IPS DF 6.9 (cell line): ENCODE measurements around the gene LMOD3.

ENCODE experiments used
- DNase-seq: peaks from one replicate; pipeline ENCODE4 v3.0.0-alpha.2; 2013; ENCODE audit warnings: low read depth, low spot score
- H3K27ac ChIP-seq: one replicate; pipeline ENCODE4 v1.5.1; 2013; ENCODE audit warnings: low read length, control low read depth
- H3K27me3 ChIP-seq: 2 replicates; pipeline ENCODE4 v1.6.1; 2013; ENCODE audit warnings: mild to moderate bottlenecking, low read length; ENCODE audit not compliant: control insufficient read depth, insufficient read depth
- H3K36me3 ChIP-seq: 2 replicates; pipeline ENCODE4 v1.6.1; 2013; ENCODE audit warnings: low read length; ENCODE audit not compliant: control insufficient read depth, insufficient read depth
- H3K4me1 ChIP-seq: 2 replicates; pipeline ENCODE4 v1.6.1; 2013; ENCODE audit warnings: low read length; ENCODE audit not compliant: control insufficient read depth, insufficient read depth
- H3K4me3 ChIP-seq: 2 replicates; pipeline ENCODE4 v1.5.1; 2013; ENCODE audit warnings: mild to moderate bottlenecking, low read length
- H3K9me3 ChIP-seq: 2 replicates; pipeline ENCODE4 v1.6.1; 2013; ENCODE audit warnings: low read length, inconsistent platforms; ENCODE audit not compliant: control insufficient read depth, insufficient read depth
- WGBS: extraction: QIAGEN DNeasy Blood & Tissue Kit; methylation state at CpG from one replicate; pipeline ENCODE4 v1.1.7; 2013; ENCODE audit warnings: mixed read lengths, missing lambda C conversion rate; ENCODE audit not compliant: insufficient read length, insufficient coverage; 5-methylcytosine and 5-hydroxymethylcytosine counted together

The LMOD3 gene

GRCh38 chr3:69095636-69096035 is 26.8 kb downstream of the LMOD3 start:
- H3K36me3 ChIP-seq = no peaks in the 10 kb centered on the region
- H3K27ac ChIP-seq = no peak overlapping the region
- no peaks in the 10 kb centered on the region for H3K27me3 ChIP-seq
- no peaks in the 10 kb centered on the region for H3K9me3 ChIP-seq
- H3K4me1 ChIP-seq = 0 out of 2 replicates have a peak, but pooled peaks cover 1% of the 10 kb centered on the region
- H3K4me3 ChIP-seq = no peak overlapping the region
- DNase-seq = no peak
- no CpG with 5 or more reads among the region's 5 CpGs for WGBS

DNA sequence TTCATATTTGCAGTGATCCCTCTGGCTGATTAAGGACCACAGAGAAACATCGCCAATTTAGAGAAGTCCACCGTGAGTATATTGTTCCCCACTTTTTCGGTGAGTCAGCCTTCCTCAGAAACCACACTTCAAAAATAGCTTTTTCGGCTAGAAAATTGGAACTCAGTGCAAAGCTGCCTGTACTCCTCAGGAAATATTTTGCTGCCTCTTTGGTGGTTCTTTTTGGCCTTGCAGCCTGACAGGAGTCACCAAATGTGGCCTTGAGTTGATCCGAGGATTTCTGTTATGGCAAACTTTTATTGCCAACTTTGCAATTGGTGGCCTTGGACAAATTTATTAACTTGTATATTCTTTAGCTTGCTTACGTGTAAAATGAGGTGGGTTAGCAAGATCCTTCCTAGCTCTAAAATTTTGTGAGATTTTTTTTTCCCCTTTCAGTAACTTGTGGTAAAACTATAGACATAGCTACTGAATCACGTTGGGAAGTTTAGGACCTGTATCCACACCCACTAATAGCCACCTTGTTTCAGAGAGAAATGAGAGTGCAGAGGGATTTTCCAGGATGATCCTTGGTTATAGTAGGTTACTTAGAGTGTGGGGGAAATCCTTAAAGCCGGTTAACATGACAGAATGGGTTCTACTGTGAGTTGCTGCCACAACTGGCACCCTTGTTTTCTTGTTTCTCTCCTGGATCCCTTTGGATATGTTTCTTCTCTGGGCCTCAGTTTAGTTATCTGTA is 27.8 kb downstream of the LMOD3 start:
- no CpG with 5 or more reads among the region's 8 CpGs for WGBS
- no peak for DNase-seq
- H3K9me3 ChIP-seq = no peaks in the 10 kb centered on the region
- 0 out of 2 replicates have a peak, but pooled peaks cover 1% of the 10 kb centered on the region for H3K4me1 ChIP-seq
- H3K27ac ChIP-seq = no peak overlapping the region
- no peaks in the 10 kb centered on the region for H3K27me3 ChIP-seq
- no peaks in the 10 kb centered on the region for H3K36me3 ChIP-seq
- no peak overlapping the region for H3K4me3 ChIP-seq

DNA sequence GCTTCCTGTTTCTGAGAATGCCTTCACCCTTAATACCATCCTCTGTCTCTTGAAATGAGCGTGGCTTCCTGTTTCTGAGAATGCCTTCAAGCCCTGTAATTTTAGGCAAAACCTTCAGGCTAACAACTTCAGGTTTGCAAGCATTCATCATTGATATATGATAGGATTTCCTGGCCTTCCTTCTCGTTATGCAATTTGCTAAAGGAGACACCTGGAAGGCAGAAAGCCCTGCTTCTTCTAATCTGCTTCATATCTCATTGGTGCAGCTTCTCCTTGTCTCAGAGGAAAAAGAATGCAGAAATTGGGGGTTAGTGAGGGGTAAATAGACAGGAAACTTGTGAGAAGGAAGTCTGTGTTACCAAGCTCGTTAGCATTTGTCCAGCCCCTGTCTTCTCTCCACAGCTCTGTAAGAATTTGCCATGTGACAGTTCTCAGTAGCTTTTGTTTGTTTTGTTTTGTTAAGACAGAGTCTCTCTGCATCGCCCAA is 30.3 kb downstream of the LMOD3 start:
- no peaks in the 10 kb centered on the region for H3K9me3 ChIP-seq
- WGBS = no CpG with 5 or more reads among the region's 4 CpGs
- H3K4me1 ChIP-seq = 0 out of 2 replicates have a peak, but pooled peaks cover 1% of the 10 kb centered on the region
- H3K4me3 ChIP-seq = no peak overlapping the region
- no peak for DNase-seq
- H3K27ac ChIP-seq = no peak overlapping the region
- H3K27me3 ChIP-seq = no peaks in the 10 kb centered on the region
- H3K36me3 ChIP-seq = no peaks in the 10 kb centered on the region

DNA sequence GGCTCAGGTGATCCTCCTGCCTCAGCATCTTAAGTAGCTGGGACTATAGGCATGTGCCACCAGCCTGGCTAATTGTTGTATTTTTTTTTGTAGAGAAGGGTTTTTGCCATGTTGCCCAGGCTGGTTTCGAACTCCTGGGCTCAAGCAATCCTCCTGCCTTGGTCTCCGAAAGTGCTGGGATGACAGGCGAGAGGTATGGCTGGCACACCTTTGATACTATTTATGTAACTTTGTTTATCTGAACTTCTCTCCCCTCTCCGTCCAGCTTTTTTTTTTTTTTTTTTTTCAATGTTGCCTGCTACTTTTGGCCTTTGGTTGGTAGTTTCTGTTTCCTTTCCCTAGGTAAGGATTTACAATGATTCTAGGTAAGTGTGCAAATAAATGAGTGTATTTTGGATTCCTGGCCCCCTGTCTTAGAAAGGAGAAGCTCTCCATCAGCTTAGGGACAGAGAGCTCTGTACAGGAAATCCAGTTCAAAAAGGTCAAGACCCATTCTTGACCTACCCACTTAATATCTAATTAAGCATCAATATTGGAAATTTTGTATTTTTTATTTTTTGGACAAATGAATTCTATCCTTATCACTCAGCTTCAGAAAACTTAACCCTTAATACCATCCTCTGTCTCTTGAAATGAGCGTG is 30.9 kb downstream of the LMOD3 start:
- 0 out of 2 replicates have a peak, but pooled peaks cover 1% of the 10 kb centered on the region for H3K4me1 ChIP-seq
- WGBS = no CpG with 5 or more reads among the region's 5 CpGs
- no peak overlapping the region for H3K4me3 ChIP-seq
- H3K9me3 ChIP-seq = no peaks in the 10 kb centered on the region
- H3K27ac ChIP-seq = no peak overlapping the region
- H3K36me3 ChIP-seq = no peaks in the 10 kb centered on the region
- DNase-seq = no peak
- H3K27me3 ChIP-seq = no peaks in the 10 kb centered on the region

DNA sequence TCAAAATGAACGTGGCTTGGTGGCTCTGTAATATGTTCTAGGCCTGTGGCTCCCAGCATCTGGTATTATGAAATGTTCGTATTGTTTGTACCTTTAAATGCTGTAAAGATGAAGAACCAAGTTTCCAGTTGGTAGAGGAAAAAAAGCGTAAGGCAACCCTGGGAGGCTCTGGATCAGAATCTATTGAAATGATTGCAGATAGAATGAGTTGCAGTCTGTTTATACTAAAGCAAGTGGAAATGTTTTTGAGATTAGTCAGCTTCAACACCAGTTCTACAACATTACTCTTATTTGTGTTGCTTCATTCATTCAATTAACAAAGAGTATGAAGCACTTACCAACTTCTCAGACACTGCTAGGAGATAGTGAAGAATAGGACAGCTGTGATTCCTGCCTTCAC is 32.4 kb downstream of the LMOD3 start:
- no peak for DNase-seq
- Histone ChIP-seq H3K36me3 (no peaks in the 10 kb centered on the region), H3K4me3 (no peak overlapping the region), H3K9me3 (no peaks in the 10 kb centered on the region), H3K27ac (no peak overlapping the region), H3K4me1 (0 out of 2 replicates have a peak, but pooled peaks cover 3% of the 10 kb centered on the region), H3K27me3 (no peaks in the 10 kb centered on the region)
- no CpG with 5 or more reads among the region's 3 CpGs for WGBS

- DNase-seq = no peak
- no peak overlapping the region for H3K27ac ChIP-seq
- no peaks in the 10 kb centered on the region for H3K27me3 ChIP-seq
- WGBS = no CpG with 5 or more reads among the region's 2 CpGs
- no peaks in the 10 kb centered on the region for H3K9me3 ChIP-seq
- H3K4me1 ChIP-seq = 0 out of 2 replicates have a peak, but pooled peaks cover 2% of the 10 kb centered on the region
- no peak overlapping the region for H3K4me3 ChIP-seq
- H3K36me3 ChIP-seq = no peaks in the 10 kb centered on the region
These were observed 34.3 kb downstream of the LMOD3 start for GRCh38 chr3:69088063-69088462.

DNA sequence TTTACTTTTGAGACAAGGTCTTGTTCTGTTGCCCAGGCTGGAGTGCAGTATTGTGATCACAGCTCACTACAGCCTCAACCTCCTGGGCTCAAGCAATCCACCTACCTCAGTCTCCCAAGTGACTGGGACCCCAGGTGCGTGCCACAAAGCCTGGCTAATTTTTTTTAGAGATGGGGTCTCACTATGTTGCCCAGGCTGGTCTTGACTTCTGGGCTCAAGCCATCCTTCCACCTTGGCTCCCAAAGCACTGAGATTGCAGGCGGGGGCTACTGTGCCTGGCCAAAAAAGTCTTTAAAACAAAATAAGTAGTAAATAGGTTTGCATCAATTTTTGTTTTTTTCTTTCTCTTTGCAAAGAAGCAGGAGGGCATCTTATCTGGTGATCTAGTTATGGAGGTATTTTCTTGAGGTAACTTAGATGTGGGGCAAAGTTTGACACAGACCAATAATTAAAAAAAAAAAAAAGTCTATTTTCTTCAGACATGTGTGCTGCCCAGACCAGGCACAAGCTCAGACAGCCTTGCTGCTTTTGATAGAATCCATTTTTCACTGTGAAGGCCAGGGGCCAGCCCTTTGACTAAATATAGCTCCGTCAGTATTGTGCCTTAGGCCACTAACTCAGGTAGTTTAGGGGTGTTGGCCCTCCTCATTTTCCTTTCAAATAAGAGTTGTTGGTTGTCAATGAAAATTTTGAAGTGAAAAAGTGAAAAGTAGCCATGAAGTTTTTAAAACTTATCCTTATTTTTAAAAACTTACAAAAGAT is 35.2 kb downstream of the LMOD3 start:
- 0 out of 2 replicates have a peak, but pooled peaks cover 2% of the 10 kb centered on the region for H3K4me1 ChIP-seq
- no peak for DNase-seq
- H3K27me3 ChIP-seq = no peaks in the 10 kb centered on the region
- no peaks in the 10 kb centered on the region for H3K36me3 ChIP-seq
- H3K9me3 ChIP-seq = no peaks in the 10 kb centered on the region
- no peak overlapping the region for H3K4me3 ChIP-seq
- H3K27ac ChIP-seq = no peak overlapping the region
- WGBS = no CpG with 5 or more reads among the region's 3 CpGs

DNA sequence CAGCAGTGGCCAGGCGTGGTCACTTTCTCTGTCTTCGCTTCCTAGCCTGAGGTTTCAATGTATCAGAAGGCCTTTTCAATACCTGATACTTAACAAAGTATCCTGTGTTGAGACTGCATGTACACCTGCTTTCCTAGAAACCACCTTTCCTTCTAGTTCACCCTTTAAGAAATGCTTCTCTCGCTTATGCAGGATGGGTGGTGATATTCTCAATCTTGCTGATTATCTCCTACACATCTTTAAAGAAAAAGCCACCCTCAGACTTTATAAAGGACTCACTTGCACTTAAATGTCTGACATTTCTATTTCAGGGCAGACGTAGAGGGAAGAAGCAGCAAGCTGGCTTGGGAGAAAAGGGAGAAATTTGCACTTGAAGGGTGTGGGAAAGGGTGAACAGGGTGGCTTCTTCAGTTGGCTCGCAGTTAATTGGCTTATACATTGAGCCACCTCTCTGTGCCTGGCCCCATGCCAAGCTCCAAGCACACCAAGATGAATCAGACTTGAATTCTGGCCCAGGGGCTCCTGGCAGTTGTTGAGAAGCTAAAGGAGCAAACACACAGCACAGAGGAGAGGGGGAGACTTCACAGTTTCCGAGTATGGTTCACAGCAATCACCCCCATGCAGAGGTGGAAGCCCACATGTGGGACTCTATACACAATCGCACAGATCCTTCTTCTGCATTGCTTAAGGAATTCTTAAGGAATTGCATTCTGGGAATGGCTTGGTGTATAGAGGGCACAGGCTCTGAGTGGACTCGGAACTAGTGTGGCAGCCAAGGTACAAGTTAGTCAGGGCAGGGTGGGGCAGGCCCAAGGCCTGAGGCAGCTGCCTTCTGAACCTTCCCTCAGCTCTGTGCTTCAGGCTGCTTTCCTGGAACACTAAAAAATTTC is 36.3 kb downstream of the LMOD3 start:
- Histone ChIP-seq H3K9me3 (no peaks in the 10 kb centered on the region), H3K4me1 (0 out of 2 replicates have a peak, but pooled peaks cover 2% of the 10 kb centered on the region), H3K4me3 (peak overlapping the region; percentile 78; the same call in 1 of the 2 replicates), H3K27me3 (no peaks in the 10 kb centered on the region), H3K36me3 (no peaks in the 10 kb centered on the region), H3K27ac (no peak overlapping the region)
- no peak for DNase-seq
- WGBS = no CpG with 5 or more reads among the region's 8 CpGs

DNA sequence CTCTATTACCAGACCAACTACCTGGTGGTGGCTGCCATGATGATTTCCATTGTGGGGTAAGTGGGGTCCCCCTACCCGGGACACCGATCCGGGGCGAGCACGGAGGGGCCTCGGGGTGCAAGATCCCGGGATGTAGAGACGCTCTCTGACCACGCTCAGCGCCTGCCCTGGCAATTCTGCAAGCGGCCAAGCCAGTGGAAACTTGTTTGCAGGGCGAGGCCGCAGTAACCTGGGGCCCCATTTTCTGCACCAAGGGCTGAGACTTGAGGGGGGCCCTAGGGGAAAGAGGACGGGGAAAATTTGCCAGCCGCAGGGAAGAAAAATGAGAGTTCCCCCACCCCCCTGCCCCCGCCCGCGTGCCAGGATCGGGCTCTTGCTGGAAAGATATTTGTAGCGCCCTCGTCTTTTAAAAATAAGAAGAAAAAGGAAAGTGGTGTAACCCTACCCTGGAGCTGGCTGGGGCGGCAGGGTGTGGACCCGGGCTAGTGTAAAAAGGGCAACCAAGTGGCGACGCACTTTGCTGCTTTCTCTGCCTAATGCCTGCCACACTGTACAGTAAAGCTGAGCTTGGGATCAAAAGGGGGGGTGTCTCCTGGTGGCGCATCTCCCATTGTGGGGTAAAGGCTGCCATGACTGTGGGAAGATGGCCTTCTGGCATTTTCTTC is 37.1 kb downstream of the LMOD3 start:
- Histone ChIP-seq H3K9me3 (no peaks in the 10 kb centered on the region), H3K27me3 (no peaks in the 10 kb centered on the region), H3K4me3 (peak overlapping the region; percentile 78), H3K4me1 (0 out of 2 replicates have a peak, but pooled peaks cover 2% of the 10 kb centered on the region), H3K27ac (no peak overlapping the region), H3K36me3 (no peaks in the 10 kb centered on the region)
- DNase-seq = no peak
- WGBS = no CpG with 5 or more reads among the region's 26 CpGs
